Measurements from ENCODE around the gene DCC. TPM values are rescaled to one million over a fixed set of nuclear protein-coding genes. Genes with fewer than 3 reads are reported as not detected.
"Not testable (repeated sequence)": the region's sequence is repeated elsewhere in the genome, so short reads cannot be mapped to it uniquely, and the experiment has no call there.

Gene DCC
- total RNA-seq, 1 donor from 2014 or later: not detected

GRCh38 chr18:52348209-52348608 lies 8.2 kb downstream of the DCC start:
- DNase-seq: no peak

- no peak for DNase-seq
These were observed 9.5 kb downstream of the DCC start for GRCh38 chr18:52349498-52349897.

GRCh38 chr18:52352920-52353319 lies 12.9 kb downstream of the DCC start:
- no peak for DNase-seq

- no peak for DNase-seq
These were observed 13.6 kb downstream of the DCC start for GRCh38 chr18:52353589-52353988.

- no peak for DNase-seq
These were observed 23.9 kb downstream of the DCC start for GRCh38 chr18:52363861-52364260.

GRCh38 chr18:52366851-52367250 lies 26.9 kb downstream of the DCC start:
- DNase-seq: not testable (repeated sequence)

GRCh38 chr18:52367953-52368742 lies 28.2 kb downstream of the DCC start:
- no peak for DNase-seq

GRCh38 chr18:52370841-52371240 lies 30.8 kb downstream of the DCC start:
- no peak for DNase-seq

GRCh38 chr18:52376104-52376503 lies 36.1 kb downstream of the DCC start:
- DNase-seq: no peak

- DNase-seq: no peak
These were observed 37.1 kb downstream of the DCC start for GRCh38 chr18:52377094-52377493.

GRCh38 chr18:52386306-52386705 lies 46.3 kb downstream of the DCC start:
- DNase-seq: no peak

GRCh38 chr18:52387175-52387574 lies 47.2 kb downstream of the DCC start:
- no peak for DNase-seq

- DNase-seq: no peak
These were observed 52.0 kb downstream of the DCC start for GRCh38 chr18:52391810-52392559.

GRCh38 chr18:52394602-52395001 lies 54.6 kb downstream of the DCC start:
- no peak for DNase-seq

- DNase-seq: no peak
These were observed 55.3 kb downstream of the DCC start for GRCh38 chr18:52395146-52395852.

- no peak for DNase-seq
These were observed 61.2 kb downstream of the DCC start for GRCh38 chr18:52401236-52401635.

GRCh38 chr18:52402814-52403213 lies 62.8 kb downstream of the DCC start:
- DNase-seq: no peak

- DNase-seq: no peak
These were observed 63.5 kb downstream of the DCC start for GRCh38 chr18:52403291-52404021.

GRCh38 chr18:52408800-52409302 lies 68.9 kb downstream of the DCC start:
- no peak for DNase-seq

GRCh38 chr18:52409727-52410126 lies 69.7 kb downstream of the DCC start:
- DNase-seq: no peak

GRCh38 chr18:52415131-52415530 lies 75.1 kb downstream of the DCC start:
- no peak for DNase-seq

- no peak for DNase-seq
These were observed 83.1 kb downstream of the DCC start for GRCh38 chr18:52422985-52423601.

All from dermis blood vessel endothelial cell (primary cell).